ENCODE results near the gene NEK11. TPM values are rescaled to one million over a fixed set of nuclear protein-coding genes. Genes with fewer than 3 reads are reported as not detected.
A peak's percentile ranks its signal among the peaks of the same experiment; 100 is the strongest.

NEK11 gene
- total and polyA plus RNA-seq, 9 of the 15 experiments (the other 6 are each of a cell fraction or from before 2014, with no cell fraction given): 0.28 to 1.5 (median 0.87) TPM

DNA sequence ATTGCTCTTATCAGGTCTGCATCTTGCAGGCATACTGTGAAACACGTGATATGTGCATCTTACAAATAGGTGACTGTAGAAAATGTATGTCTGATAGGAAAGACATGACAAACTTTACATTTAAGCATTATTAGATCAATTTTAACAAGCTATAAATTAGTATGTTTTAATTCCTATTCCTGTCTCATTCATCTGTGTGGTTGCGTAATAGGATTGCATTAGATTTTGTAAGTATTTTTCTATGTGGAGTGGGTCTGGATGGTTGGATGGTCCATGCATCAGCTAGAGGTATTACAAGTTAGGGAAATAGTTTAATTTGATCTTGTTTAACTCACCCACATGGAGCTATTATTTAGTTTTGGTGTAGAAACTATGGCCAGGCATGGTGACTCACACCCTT lies 18.9 kb upstream of the NEK11 start:
- Histone ChIP-seq H3K4me2 (ENCODE audit: insufficient read depth, low read length) (no peak overlapping the region), H3K36me3 (ENCODE audit: control insufficient read depth, insufficient read depth, low read length) (peaks cover 26% of the 10 kb centered on the region; the same call in 2 of the 3 replicates), H3K79me2 (ENCODE audit: control insufficient read depth, insufficient read depth, low read length) (no peaks in the 10 kb centered on the region), H3K4me1 (replicated peaks in 1 of 2; ENCODE audit: control insufficient read depth in 2 of 2, insufficient read depth in 2 of 2, low read length in 2 of 2) (no peaks in the 10 kb centered on the region), H3K9me3 (replicated peaks; ENCODE audit: control insufficient read depth, insufficient read depth, low read depth, low read length) (no peaks in the 10 kb centered on the region), H3K27ac (ENCODE audit: extremely low read depth, low read depth, low read length) (no peak overlapping the region), H3K4me3 (no peak overlapping the region), H3K27me3 (ENCODE audit: control insufficient read depth in 2 of 2, insufficient read depth in 2 of 2, low read length in 2 of 2) (no peaks in the 10 kb centered on the region), H2AFZ (ENCODE audit: low read depth, low read length) (no peak overlapping the region), H4K20me1 (replicated peaks; ENCODE audit: control insufficient read depth, insufficient read depth, low read length) (no peaks in the 10 kb centered on the region), H3K9me1 (ENCODE audit: control insufficient read depth, insufficient read depth, low read length) (no peaks in the 10 kb centered on the region), H3K9ac (ENCODE audit: insufficient read depth in 1 of 2, low read depth in 2 of 2, low read length in 2 of 2) (no peak overlapping the region)
- FAIRE-seq: no peak
- ChIA-PET POLR2A (no interaction called here), CTCF (ENCODE audit: low intra/inter-chr PET ratio) (no interaction called here)
- intact Hi-C loops (cut with micrococcal nuclease) (no loop called here), in situ Hi-C loops (cut with MboI) (no loop called here)
- BruUV-seq (replicated peaks): no TSS peak
- 91% methylated on average over 2 of the region's 2 CpGs for WGBS (ENCODE audit: insufficient coverage, low coverage, missing lambda C conversion rate)
- no peak for DNase-seq (ENCODE audit: extremely low read depth in 1 of 4, low spot score in 3 of 4)
- TF ChIP-seq CEBPB (tag; IDR thresholded peaks at IDR 0.05) (peak; percentile 86), CEBPG (CRISPR knock-in tag; IDR thresholded peaks at IDR 0.05) (no peak), CEBPG (tag; conservative IDR thresholded peaks at IDR 0.05 in 1 of 2, IDR thresholded peaks at IDR 0.05 in 1 of 2) (peak; percentile 62 to 89)
- TF ChIP-seq, protein P1, sequence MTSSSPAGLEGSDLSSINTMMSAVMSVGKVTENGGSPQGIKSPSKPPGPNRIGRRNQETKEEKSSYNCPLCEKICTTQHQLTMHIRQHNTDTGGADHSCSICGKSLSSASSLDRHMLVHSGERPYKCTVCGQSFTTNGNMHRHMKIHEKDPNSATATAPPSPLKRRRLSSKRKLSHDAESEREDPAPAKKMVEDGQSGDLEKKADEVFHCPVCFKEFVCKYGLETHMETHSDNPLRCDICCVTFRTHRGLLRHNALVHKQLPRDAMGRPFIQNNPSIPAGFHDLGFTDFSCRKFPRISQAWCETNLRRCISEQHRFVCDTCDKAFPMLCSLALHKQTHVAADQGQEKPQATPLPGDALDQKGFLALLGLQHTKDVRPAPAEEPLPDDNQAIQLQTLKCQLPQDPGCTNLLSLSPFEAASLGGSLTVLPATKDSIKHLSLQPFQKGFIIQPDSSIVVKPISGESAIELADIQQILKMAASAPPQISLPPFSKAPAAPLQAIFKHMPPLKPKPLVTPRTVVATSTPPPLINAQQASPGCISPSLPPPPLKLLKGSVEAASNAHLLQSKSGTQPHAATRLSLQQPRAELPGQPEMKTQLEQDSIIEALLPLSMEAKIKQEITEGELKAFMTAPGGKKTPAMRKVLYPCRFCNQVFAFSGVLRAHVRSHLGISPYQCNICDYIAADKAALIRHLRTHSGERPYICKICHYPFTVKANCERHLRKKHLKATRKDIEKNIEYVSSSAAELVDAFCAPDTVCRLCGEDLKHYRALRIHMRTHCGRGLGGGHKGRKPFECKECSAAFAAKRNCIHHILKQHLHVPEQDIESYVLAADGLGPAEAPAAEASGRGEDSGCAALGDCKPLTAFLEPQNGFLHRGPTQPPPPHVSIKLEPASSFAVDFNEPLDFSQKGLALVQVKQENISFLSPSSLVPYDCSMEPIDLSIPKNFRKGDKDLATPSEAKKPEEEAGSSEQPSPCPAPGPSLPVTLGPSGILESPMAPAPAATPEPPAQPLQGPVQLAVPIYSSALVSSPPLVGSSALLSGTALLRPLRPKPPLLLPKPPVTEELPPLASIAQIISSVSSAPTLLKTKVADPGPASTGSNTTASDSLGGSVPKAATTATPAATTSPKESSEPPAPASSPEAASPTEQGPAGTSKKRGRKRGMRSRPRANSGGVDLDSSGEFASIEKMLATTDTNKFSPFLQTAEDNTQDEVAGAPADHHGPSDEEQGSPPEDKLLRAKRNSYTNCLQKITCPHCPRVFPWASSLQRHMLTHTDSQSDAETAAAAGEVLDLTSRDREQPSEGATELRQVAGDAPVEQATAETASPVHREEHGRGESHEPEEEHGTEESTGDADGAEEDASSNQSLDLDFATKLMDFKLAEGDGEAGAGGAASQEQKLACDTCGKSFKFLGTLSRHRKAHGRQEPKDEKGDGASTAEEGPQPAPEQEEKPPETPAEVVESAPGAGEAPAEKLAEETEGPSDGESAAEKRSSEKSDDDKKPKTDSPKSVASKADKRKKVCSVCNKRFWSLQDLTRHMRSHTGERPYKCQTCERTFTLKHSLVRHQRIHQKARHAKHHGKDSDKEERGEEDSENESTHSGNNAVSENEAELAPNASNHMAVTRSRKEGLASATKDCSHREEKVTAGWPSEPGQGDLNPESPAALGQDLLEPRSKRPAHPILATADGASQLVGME (CRISPR knock-in tag; IDR thresholded peaks at IDR 0.05): no peak
- ATAC-seq: no peak
